K562 (cell line): Measurements from ENCODE around the gene UFL1.

Experiments used
- GABPA ChIP-seq: fragments of 200-800 bp; sonication (Bioruptor generic); conservative IDR thresholded peaks from 2 replicates; pipeline ENCODE4 v1.6.1; 2016; ENCODE audit warnings: low read depth, missing genetic modification characterization, missing compliant biosample characterization
- SAFB ChIP-seq: fragments of 200-400 bp; formaldehyde crosslinking; IDR thresholded peaks from 2 replicates; pipeline ENCODE4 v1.6.1; 2017; ENCODE audit warnings: low read depth, low read length, borderline replicate concordance
- SMAD1 ChIP-seq: fragments of 150-350 bp; IDR thresholded peaks from 2 replicates; pipeline ENCODE4 v1.6.1; 2014; ENCODE audit warnings: low read length, low read depth; ENCODE audit not compliant: partially characterized antibody
- SMARCA5 ChIP-seq: fragments of 450-650 bp; IDR thresholded peaks from 2 replicates; pipeline ENCODE4 v1.6.1; 2016
- STAT5A ChIP-seq: IDR thresholded peaks from 2 replicates; pipeline ENCODE4 v1.6.1; 2012; ENCODE audit warnings: low read length, inconsistent platforms, borderline replicate concordance
- ZBTB17 ChIP-seq: fragments of 450-650 bp; formaldehyde crosslinking; IDR thresholded peaks from 2 replicates; pipeline ENCODE4 v1.4.0; 2020; ENCODE audit warnings: mild to moderate bottlenecking
- TF ChIP-seq, protein P1 (sequence below), 3 experiments: IDR thresholded peaks in 2 of 3; conservative IDR thresholded peaks in 1 of 3; 2 replicates each; pipeline ENCODE4 v1.5.1; 2011 to 2012; ENCODE audit warnings: low read length in 3 of 3, mild to moderate bottlenecking in 3 of 3, control low read depth in 2 of 3, improper control_type of control experiment in 1 of 3, inconsistent platforms in 1 of 3, low read depth in 1 of 3, mixed read lengths in 1 of 3, moderate library complexity in 1 of 3; ENCODE audit not compliant: insufficient read depth in 2 of 3
- TF ChIP-seq, protein P2 (sequence below): conservative IDR thresholded peaks from 2 replicates; pipeline ENCODE4 v1.6.1; 2011; ENCODE audit warnings: low read depth, mild to moderate bottlenecking, low read length; ENCODE audit not compliant: control insufficient read depth
- TF ChIP-seq, protein P3 (sequence below): IDR thresholded peaks from 3 replicates; pipeline ENCODE4 v1.6.1; 2011; ENCODE audit warnings: borderline replicate concordance, mild to moderate bottlenecking; ENCODE audit not compliant: insufficient read length, insufficient read depth

DNA sequence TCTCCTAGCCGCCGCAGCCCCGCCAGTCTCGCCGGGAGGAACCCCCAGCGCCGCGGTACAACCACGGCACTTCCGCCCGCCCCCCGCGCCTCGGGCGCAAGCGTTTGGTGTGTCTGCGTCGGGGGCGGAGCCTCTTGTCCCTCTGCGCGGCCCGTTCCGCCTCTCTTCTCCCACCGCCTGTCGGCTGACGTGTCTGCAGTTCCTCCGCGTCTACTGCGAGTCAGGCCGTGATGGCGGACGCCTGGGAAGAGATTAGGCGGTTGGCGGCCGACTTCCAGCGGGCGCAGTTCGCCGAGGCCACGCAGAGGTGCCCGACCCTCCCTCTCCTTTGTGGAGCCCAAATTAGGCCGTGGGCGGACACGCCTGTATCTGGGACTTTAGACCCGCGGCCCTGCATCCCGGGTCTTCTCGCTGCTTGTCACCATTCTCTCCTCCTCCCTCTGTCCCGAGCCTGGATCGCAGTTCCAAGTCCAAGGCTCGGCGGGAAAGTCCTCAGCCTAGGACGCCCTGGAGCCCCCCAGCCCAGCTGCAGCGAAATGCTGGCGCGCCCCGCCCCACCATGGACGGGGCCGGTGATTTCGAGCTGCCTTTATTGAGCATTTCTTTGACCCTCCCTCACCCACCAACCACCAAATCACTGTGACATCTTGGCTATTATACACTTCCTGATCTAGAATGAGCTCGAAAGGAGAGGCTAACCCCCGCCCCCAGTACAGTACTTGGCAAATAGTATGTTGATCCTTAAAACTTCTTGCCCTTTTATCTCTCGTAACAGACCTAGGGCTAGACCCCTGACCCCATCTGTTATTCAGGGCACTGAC is at the start of gene UFL1:
- TF ChIP-seq GABPA (tag) (peak; percentile 83), SMARCA5 (no peak), SMAD1 (peak; percentile 72), STAT5A (no peak), ZBTB17 (CRISPR knock-in tag) (no peak), SAFB (no peak)
- TF ChIP-seq, protein P1, sequence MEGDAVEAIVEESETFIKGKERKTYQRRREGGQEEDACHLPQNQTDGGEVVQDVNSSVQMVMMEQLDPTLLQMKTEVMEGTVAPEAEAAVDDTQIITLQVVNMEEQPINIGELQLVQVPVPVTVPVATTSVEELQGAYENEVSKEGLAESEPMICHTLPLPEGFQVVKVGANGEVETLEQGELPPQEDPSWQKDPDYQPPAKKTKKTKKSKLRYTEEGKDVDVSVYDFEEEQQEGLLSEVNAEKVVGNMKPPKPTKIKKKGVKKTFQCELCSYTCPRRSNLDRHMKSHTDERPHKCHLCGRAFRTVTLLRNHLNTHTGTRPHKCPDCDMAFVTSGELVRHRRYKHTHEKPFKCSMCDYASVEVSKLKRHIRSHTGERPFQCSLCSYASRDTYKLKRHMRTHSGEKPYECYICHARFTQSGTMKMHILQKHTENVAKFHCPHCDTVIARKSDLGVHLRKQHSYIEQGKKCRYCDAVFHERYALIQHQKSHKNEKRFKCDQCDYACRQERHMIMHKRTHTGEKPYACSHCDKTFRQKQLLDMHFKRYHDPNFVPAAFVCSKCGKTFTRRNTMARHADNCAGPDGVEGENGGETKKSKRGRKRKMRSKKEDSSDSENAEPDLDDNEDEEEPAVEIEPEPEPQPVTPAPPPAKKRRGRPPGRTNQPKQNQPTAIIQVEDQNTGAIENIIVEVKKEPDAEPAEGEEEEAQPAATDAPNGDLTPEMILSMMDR (IDR thresholded peaks at IDR 0.05 in 2 of 3, conservative IDR thresholded peaks at IDR 0.05 in 1 of 3; ENCODE audit: insufficient read depth in 2 of 3, low read depth in 1 of 3, low read length in 3 of 3), result 0 out of 6 replicates have a peak, but pooled peaks of 1 of the 3 experiments have one; percentile 6
- TF ChIP-seq, protein P2, sequence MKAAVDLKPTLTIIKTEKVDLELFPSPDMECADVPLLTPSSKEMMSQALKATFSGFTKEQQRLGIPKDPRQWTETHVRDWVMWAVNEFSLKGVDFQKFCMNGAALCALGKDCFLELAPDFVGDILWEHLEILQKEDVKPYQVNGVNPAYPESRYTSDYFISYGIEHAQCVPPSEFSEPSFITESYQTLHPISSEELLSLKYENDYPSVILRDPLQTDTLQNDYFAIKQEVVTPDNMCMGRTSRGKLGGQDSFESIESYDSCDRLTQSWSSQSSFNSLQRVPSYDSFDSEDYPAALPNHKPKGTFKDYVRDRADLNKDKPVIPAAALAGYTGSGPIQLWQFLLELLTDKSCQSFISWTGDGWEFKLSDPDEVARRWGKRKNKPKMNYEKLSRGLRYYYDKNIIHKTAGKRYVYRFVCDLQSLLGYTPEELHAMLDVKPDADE, result peak; percentile 46; the same call in 1 of the 2 replicates
- TF ChIP-seq, protein P3, sequence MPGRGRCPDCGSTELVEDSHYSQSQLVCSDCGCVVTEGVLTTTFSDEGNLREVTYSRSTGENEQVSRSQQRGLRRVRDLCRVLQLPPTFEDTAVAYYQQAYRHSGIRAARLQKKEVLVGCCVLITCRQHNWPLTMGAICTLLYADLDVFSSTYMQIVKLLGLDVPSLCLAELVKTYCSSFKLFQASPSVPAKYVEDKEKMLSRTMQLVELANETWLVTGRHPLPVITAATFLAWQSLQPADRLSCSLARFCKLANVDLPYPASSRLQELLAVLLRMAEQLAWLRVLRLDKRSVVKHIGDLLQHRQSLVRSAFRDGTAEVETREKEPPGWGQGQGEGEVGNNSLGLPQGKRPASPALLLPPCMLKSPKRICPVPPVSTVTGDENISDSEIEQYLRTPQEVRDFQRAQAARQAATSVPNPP, result no peak
